Activated T-helper 1 cell treated with anti-CD3 and anti-CD28 coated beads, Interleukin-12 subunit alpha, Interleukin-12 subunit beta, Interleukin-2, Interleukin-4 antibody, amounts not matched to agents 30 ng/mL and 10 ng/mL and 1 ng/mL, durations not matched to agents 14 hours and 24 hours and 36 hours (primary cell): ENCODE measurements around the gene CLASP2. TPM values are rescaled to one million over a fixed set of nuclear protein-coding genes. Genes with fewer than 3 reads are reported as not detected.
"Not testable (repeated sequence)": the region's sequence is repeated elsewhere in the genome, so short reads cannot be mapped to it uniquely, and the experiment has no call there.

ENCODE experiments used
- DNase-seq: peaks from one replicate; pipeline ENCODE4 v3.0.0; 2021; ENCODE audit warnings: low spot score
- H3K27ac Mint-ChIP-seq: one replicate; pipeline ENCODE4 v1.8.0; 2021; ENCODE audit warnings: mild to moderate bottlenecking, mixed read lengths
- H3K27me3 Mint-ChIP-seq: one replicate; pipeline ENCODE4 v1.8.0; 2022; ENCODE audit warnings: mild to moderate bottlenecking, moderate library complexity, mixed read lengths; ENCODE audit not compliant: insufficient read depth
- H3K36me3 Mint-ChIP-seq: one replicate; pipeline ENCODE4 v1.8.0; 2021; ENCODE audit warnings: low read depth, mixed read lengths
- H3K4me1 Mint-ChIP-seq: one replicate; pipeline ENCODE4 v1.8.0; 2021; ENCODE audit warnings: low read depth, mixed read lengths
- H3K4me3 Mint-ChIP-seq: one replicate; pipeline ENCODE4 v1.8.0; 2021; ENCODE audit warnings: mild to moderate bottlenecking, moderate library complexity, mixed read lengths
- H3K9me3 Mint-ChIP-seq: one replicate; pipeline ENCODE4 v1.8.0; 2021; ENCODE audit warnings: mixed read lengths
- intact Hi-C: fragments of 100-400 bp; cut with micrococcal nuclease; formaldehyde crosslinking; loops from one replicate; pipeline ENCODE4 v1.15.1; 2024
- total RNA-seq: library from RNA; stranded (reverse); gene quantifications from 2 replicates; pipeline ENCODE4 v1.2.3, GENCODE V29; 2022

CLASP2 gene
- total RNA-seq, 1 donor from 2014 or later, result 61.9 TPM

DNA sequence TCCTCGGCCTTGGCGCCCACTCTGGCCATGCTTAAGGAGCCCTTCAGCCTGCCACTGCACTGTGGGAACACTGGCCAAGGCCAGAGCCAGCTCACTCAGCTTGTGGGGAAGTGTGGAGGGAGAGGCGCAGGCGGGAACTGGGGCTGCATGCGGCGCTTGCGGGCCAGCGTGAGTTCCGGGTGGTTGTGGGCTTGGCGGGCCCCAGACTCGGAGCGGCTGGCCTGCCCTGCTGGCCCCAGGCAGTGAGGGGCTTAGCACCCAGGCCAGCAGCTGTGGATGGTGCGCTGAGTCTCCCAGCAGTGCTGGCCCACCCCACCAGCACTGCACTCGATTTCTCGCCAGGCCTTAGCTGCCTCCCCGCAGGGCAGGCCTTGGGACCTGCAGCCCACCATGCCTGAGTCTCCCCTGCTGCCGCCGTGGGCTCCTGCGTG, 264.7 kb downstream of the CLASP2 start:
- intact Hi-C loops, result no loop called here
- no peak for DNase-seq
- Mint-ChIP-seq H3K4me1 (peaks cover 17% of the 10 kb centered on the region), H3K9me3 (peaks cover 13% of the 10 kb centered on the region), H3K27me3 (no peaks in the 10 kb centered on the region), H3K36me3 (peaks cover 6% of the 10 kb centered on the region), H3K27ac (no peak overlapping the region), H3K4me3 (no peak overlapping the region)

DNA sequence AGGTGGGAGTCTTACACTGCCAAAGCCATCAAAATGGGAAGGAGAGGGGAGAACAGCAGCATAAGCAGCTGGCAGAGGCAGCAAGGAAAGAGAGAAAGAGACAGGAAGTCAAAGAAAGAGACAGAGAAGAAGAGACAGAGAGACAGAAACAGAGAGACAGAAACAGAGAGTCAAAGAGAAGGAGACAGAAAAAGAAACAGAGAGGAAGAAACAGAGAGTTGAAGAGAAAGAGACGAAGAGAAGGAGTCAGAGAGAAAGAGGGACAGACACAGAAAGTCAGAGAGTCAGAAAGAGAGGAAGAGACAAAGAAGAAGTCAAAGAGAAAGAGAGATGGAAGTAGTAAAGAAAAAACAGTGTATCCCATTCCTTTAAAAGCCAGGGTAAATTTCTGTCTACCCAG, 266.1 kb downstream of the CLASP2 start:
- intact Hi-C loops, DNase-seq, H3K4me3 Mint-ChIP-seq, H3K27me3 Mint-ChIP-seq, H3K27ac Mint-ChIP-seq, H3K36me3 Mint-ChIP-seq: not testable (repeated sequence)
- H3K4me1 Mint-ChIP-seq, result peaks cover 30% of the 10 kb centered on the region
- H3K9me3 Mint-ChIP-seq, result peaks cover 13% of the 10 kb centered on the region

DNA sequence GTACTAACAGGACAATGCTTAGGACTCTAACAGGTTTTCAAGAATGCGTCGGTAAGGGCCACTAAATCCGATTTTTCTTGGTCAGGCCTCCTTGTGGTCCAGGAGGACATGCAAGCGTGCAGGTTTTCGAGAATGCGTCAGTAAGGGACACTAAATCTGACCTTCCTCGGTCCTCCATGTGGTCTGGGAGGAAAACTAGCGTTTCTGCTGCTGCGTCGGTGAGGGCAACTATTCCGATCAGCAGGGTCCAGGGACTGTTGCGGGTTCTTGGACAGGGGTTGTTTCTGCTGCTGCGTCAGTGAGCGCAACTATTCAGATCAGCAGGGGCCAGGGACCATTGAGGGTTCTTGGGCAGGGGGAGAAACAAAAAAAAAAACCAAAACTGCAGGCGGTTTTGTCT, 270.1 kb downstream of the CLASP2 start:
- Mint-ChIP-seq H3K4me3 (no peak overlapping the region), H3K27me3 (no peaks in the 10 kb centered on the region), H3K27ac (no peak overlapping the region), H3K36me3 (no peaks in the 10 kb centered on the region), H3K4me1 (peaks cover 29% of the 10 kb centered on the region), H3K9me3 (peaks cover 5% of the 10 kb centered on the region)
- no peak for DNase-seq
- intact Hi-C loops, result no loop called here

DNA sequence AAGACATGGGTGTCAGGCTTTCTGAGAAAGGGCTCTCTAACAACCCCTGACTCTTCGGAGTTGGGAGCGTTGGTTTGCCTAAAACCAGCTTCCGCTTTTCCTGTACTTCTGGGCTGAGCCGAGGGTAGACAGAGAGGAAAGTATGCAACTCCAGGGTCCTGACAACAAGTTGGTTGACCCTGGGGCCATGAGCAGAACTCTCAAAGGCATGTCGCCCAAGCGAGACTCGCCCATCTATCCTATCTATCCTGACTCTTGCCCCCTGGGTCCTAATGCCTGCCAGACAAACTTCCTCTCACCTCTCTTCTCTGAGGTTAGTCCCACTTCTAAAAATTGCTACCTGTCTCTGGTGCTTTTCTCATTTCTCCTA, 270.8 kb downstream of the CLASP2 start:
- DNase-seq, H3K36me3 Mint-ChIP-seq, H3K27me3 Mint-ChIP-seq, intact Hi-C loops, H3K27ac Mint-ChIP-seq, H3K9me3 Mint-ChIP-seq: not testable (repeated sequence)
- H3K4me1 Mint-ChIP-seq, result peaks cover 31% of the 10 kb centered on the region
- H3K4me3 Mint-ChIP-seq, result peak overlapping the region; percentile 81

Other genes starting within 250 kb of the CLASP2 start
- gene PDCD6IP, start 80.4 kb upstream of the CLASP2 start, total RNA-seq, result 171 and 179 TPM in 2 replicates